ENCODE results near the gene PPP1R10. TPM values are rescaled to one million over a fixed set of nuclear protein-coding genes. Genes with fewer than 3 reads are reported as not detected.

PPP1R10 gene
- total and polyA plus RNA-seq, 2 of the 13 experiments (the other 11 are each of a cell fraction or from before 2014, with no cell fraction given), result 26.3 to 38.4 TPM

GRCh38 chr6:30556906-30557682 is 59.9 kb downstream of the PPP1R10 start, which contains the start of gene PRR3 (continued):
- TF ChIP-seq GLMP (CRISPR knock-in tag; IDR thresholded peaks at IDR 0.05; ENCODE audit: borderline replicate concordance) (no peak), SALL2 (CRISPR knock-in tag; IDR thresholded peaks at IDR 0.05) (peak; percentile 84; the same call in 1 of the 2 replicates), ZNF589 (CRISPR knock-in tag; conservative IDR thresholded peaks at IDR 0.05) (peak; percentile 89; the same call in 1 of the 2 replicates), ZNF775 (CRISPR knock-in tag; IDR thresholded peaks at IDR 0.05; ENCODE audit: borderline replicate concordance) (peak; percentile 96), ZNF784 (CRISPR knock-in tag; IDR thresholded peaks at IDR 0.05; ENCODE audit: borderline replicate concordance) (peak; percentile 95), JARID2 (CRISPR knock-in tag; IDR thresholded peaks at IDR 0.05; ENCODE audit: insufficient replicate concordance) (no peak), KAT2B (IDR thresholded peaks at IDR 0.05; ENCODE audit: borderline replicate concordance, low read depth, low read length) (no peak), SIX1 (CRISPR knock-in tag; IDR thresholded peaks at IDR 0.05; ENCODE audit: borderline replicate concordance) (no peak), ZNF253 (CRISPR knock-in tag; IDR thresholded peaks at IDR 0.05; ENCODE audit: borderline replicate concordance) (peak; percentile 84; the same call in 1 of the 2 replicates), ZSCAN31 (CRISPR knock-in tag; IDR thresholded peaks at IDR 0.05; ENCODE audit: low read depth) (peak; percentile 99), ZNF235 (CRISPR knock-in tag; IDR thresholded peaks at IDR 0.05; ENCODE audit: borderline replicate concordance) (peak; percentile 42; the same call in 1 of the 2 replicates), IRX3 (CRISPR knock-in tag; IDR thresholded peaks at IDR 0.05; ENCODE audit: borderline replicate concordance, low read depth) (peak; percentile 97; the same call in 1 of the 2 replicates), MED8 (CRISPR knock-in tag; IDR thresholded peaks at IDR 0.05; ENCODE audit: insufficient replicate concordance) (peak; percentile 84), TRAFD1 (CRISPR knock-in tag; IDR thresholded peaks at IDR 0.05; ENCODE audit: borderline replicate concordance) (0 out of 2 replicates have a peak, but pooled peaks have one; percentile 57), ZNF850 (CRISPR knock-in tag; conservative IDR thresholded peaks at IDR 0.05) (no peak), ZNF816 (CRISPR knock-in tag; IDR thresholded peaks at IDR 0.05; ENCODE audit: borderline replicate concordance) (peak; percentile 85; the same call in 1 of the 2 replicates), GMEB2 (CRISPR knock-in tag; IDR thresholded peaks at IDR 0.05; ENCODE audit: low read depth) (0 out of 2 replicates have a peak, but pooled peaks have one; percentile 24), ZGPAT (CRISPR knock-in tag; IDR thresholded peaks at IDR 0.05) (peak; percentile 84; the same call in 1 of the 2 replicates), ZNF782 (CRISPR knock-in tag; IDR thresholded peaks at IDR 0.05; ENCODE audit: borderline replicate concordance) (peak; percentile 63; the same call in 1 of the 2 replicates), ZNF713 (CRISPR knock-in tag; IDR thresholded peaks at IDR 0.05) (no peak), ZC3H13 (CRISPR knock-in tag; IDR thresholded peaks at IDR 0.05) (peak; percentile 85)
